ENCODE results near the gene MIER3.
"Not testable (repeated sequence)": the region's sequence is repeated elsewhere in the genome, so short reads cannot be mapped to it uniquely, and the experiment has no call there.

Gene MIER3

GRCh38 chr5:56951946-56952691 is at the start of gene MIER3:
Gene MIER3, minus strand, starts transcription at chr5:56952123. Its CDS starts 21 bp downstream, at chr5:56952102.
- peak; percentile 16 for DNase-seq

- no peak for DNase-seq
These were observed 43.7 kb upstream of the MIER3 start for GRCh38 chr5:56995596-56995995.

- DNase-seq: no peak
These were observed 41.3 kb upstream of the MIER3 start for GRCh38 chr5:56993241-56993640.

- DNase-seq: no peak
These were observed 37.8 kb upstream of the MIER3 start for GRCh38 chr5:56989676-56990075.

- DNase-seq: no peak
These were observed 36.6 kb upstream of the MIER3 start for GRCh38 chr5:56988490-56988889.

- DNase-seq: no peak
These were observed 35.2 kb upstream of the MIER3 start for GRCh38 chr5:56987171-56987570.

GRCh38 chr5:56986626-56986947 is 34.7 kb upstream of the MIER3 start:
- no peak for DNase-seq

GRCh38 chr5:56985936-56986625 is 34.2 kb upstream of the MIER3 start:
- no peak for DNase-seq

- DNase-seq: no peak
These were observed 32.5 kb upstream of the MIER3 start for GRCh38 chr5:56984445-56984844.

GRCh38 chr5:56983593-56984361 is 31.9 kb upstream of the MIER3 start:
- DNase-seq: no peak

GRCh38 chr5:56981548-56982315 is 29.8 kb upstream of the MIER3 start:
- no peak for DNase-seq

GRCh38 chr5:56979968-56980367 is 28.0 kb upstream of the MIER3 start:
- DNase-seq: no peak

GRCh38 chr5:56979526-56979925 is 27.6 kb upstream of the MIER3 start:
- not testable (repeated sequence) for DNase-seq

- DNase-seq: no peak
These were observed 25.9 kb upstream of the MIER3 start for GRCh38 chr5:56977822-56978221.

- no peak for DNase-seq
These were observed 25.1 kb upstream of the MIER3 start for GRCh38 chr5:56977021-56977420.

GRCh38 chr5:56974241-56974640 is 22.3 kb upstream of the MIER3 start:
- no peak for DNase-seq

- no peak for DNase-seq
These were observed 21.6 kb upstream of the MIER3 start for GRCh38 chr5:56973473-56973872.

GRCh38 chr5:56971275-56971674 is 19.4 kb upstream of the MIER3 start:
- DNase-seq: no peak

GRCh38 chr5:56964173-56964572 is 12.2 kb upstream of the MIER3 start:
- DNase-seq: no peak

GRCh38 chr5:56963246-56963645 is 11.3 kb upstream of the MIER3 start:
- DNase-seq: no peak

- DNase-seq: no peak
These were observed 10.4 kb upstream of the MIER3 start for GRCh38 chr5:56962286-56962685.

GRCh38 chr5:56961746-56962145 is 9.8 kb upstream of the MIER3 start:
- no peak for DNase-seq

- DNase-seq: no peak
These were observed 7.4 kb upstream of the MIER3 start for GRCh38 chr5:56959326-56959725.

Data from DMS79 treated with DMSO at 0.1 percent for 48 hours (cell line).